Stimulated activated CD8-positive, alpha-beta memory T cell treated with anti-CD3 and anti-CD28 coated beads, Interleukin-15, amount 100 ng/mL, for 24 hours (primary cell): ENCODE measurements around the gene ACAT2.
"Not testable (repeated sequence)": the region's sequence is repeated elsewhere in the genome, so short reads cannot be mapped to it uniquely, and the experiment has no call there.

ENCODE experiments used
- DNase-seq: peaks from one replicate; pipeline ENCODE4 v3.0.0-alpha.2; 2020; ENCODE audit warnings: low read depth

The ACAT2 gene

DNA sequence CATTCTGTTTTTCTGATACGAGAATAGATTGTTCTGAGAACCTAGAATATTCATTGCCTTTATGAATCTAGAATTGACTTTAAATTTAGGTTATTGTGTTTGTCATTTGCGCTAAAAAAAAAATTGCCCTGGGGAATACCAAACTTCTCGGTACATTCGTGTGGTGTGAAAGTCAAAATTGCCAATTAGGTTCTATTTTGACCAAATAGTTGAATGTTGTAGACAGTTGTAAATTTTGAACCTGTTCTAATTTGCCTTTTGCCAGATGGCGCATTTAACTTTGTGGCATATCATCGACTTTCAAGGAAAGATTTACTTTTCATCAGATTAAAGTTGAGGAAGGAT lies 31.5 kb upstream of the ACAT2 start:
- DNase-seq = no peak

GRCh38 chr6:159732550-159732949 lies 29.3 kb upstream of the ACAT2 start:
- not testable (repeated sequence) for DNase-seq

- DNase-seq = not testable (repeated sequence)
These were observed 28.4 kb upstream of the ACAT2 start for GRCh38 chr6:159733395-159733794.

DNA sequence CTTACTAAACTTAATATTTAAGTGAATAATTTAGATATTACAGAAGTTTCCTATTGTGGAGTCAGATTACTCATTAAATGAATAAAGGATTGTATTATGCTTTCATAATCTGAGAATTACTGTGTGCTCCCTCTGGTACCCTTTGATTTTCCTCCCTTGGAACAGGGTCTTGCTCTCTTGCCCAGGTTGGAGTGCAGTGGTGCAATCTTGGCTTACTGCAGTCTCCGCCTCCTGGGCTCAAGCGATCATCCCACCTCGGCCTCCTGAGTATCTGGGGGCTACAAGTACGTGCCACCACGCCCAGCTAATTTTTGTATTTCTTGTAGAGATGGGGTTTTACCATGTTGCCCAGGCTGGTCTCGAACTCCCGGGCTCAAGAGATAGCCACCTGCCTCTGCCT lies 24.9 kb upstream of the ACAT2 start:
- DNase-seq = no peak

GRCh38 chr6:159739341-159739740 lies 22.5 kb upstream of the ACAT2 start:
- DNase-seq = no peak

DNA sequence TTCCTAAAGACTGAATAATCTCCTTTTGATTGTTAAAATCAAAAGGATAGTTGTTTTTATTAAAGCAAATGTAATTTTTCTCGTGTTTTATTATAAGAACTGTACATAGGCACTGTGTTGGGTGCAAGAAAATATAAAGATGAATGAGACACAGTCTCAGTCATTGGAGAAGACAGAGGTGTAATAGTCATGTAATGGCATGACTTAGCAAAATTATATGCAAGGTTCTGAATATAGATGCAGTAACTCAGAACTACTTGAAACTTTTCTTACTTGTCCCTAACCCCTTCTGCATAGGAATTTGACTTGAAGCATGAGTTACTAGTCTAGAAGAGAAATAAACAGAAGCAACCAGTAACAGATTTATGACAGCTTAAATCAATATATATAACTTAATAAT lies 19.7 kb upstream of the ACAT2 start:
- no peak for DNase-seq

DNA sequence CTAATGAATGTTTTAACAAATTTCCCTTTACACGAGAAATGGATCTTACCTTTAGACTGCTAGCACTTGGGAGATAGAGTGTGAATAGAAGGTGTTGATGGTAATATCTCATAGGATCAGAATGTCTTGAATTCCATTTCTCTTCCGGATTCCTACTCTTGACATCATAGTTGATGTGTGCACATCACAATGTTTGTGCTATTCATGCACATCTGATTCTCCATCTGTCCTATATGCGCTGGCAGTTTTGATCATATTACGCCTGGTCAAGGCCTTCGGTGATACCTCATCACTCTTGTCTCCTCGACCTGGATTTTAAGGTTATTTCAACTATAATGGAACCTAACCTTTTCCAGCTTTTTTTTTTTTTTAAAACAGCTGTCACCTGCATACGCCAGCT lies 16.8 kb upstream of the ACAT2 start:
- DNase-seq = no peak

DNA sequence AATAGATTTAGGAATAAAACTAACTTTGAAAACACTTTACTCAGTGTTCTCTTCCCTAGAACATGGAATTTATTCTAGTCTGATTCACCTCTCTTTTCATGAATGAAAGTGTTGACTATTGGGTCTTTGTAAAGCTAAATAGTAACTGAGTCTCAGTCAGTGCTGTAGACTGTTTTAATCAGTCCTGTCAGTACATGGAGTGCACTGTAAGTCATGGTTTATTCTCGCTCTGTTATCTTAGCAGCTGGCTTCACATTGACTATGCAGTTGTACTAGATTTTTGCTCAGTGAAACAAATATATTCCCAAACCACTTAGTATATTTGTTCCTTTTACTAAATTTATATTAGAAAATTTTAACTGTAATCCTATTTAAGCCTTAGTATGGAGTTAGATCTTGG lies 15.1 kb upstream of the ACAT2 start:
- DNase-seq = no peak

DNA sequence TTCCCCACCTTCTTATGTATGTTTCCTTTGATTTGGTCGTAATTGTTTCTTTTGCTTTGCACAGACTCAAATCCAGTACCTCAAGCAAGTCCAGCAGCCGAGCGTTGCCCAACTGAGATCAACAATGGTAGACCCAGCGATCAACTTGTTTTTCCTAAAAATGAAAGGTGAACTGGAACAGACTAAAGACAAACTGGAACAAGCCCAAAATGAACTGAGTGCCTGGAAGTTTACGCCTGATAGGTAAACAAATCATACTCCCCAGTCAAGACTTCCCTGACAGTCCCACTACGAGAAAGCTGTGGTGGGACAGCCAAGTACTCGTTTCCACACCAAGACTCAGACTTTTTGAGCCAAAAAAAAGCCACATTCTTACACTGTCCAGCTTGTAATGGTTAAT lies 13.7 kb upstream of the ACAT2 start:
- DNase-seq = not testable (repeated sequence)

DNA sequence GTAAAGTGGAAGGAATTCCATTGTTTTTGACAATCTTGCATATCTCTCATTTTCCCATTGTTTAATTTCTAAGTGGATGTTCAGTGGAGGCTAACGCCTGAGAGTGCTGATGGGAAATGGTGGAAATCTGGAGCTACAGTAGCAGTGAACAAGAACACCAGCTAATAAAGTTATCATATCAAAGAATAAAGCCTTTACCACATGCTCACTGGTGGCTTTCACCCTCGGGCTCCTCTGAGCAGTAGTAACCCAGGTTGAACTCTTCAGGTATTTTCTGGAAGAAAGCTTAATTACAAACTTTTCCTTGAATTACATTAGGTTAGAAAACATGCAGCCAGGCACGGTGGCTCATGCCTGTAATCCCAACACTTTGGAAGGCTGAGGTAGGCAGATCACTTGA lies 10.4 kb upstream of the ACAT2 start:
- no peak for DNase-seq

- no peak for DNase-seq
These were observed 8.6 kb upstream of the ACAT2 start for GRCh38 chr6:159753081-159753872.

GRCh38 chr6:159754401-159754800 lies 7.4 kb upstream of the ACAT2 start:
- no peak for DNase-seq

- DNase-seq = no peak
These were observed 6.6 kb upstream of the ACAT2 start for GRCh38 chr6:159754959-159755914.

DNA sequence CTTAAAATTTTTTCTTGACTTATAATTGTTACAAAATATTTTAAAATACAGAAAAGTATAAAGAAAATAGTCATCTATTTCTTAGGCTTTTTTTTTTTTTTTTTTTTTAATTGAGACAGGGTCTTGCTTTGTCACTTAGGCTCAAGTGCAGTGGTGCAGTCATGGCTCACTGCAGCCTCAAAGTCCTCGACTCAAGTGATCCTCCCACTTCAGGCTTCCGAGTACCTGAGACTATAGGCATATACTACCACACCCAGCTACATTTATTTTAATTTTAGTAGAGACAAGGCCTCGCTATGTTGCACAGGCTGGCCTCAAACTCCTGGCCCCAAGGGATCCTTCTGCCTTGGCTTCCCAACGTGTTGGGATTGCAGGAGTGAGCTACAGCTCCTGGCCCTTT lies 5.3 kb upstream of the ACAT2 start:
- no peak for DNase-seq

GRCh38 chr6:159758031-159759001 lies 3.5 kb upstream of the ACAT2 start:
- no peak for DNase-seq

DNA sequence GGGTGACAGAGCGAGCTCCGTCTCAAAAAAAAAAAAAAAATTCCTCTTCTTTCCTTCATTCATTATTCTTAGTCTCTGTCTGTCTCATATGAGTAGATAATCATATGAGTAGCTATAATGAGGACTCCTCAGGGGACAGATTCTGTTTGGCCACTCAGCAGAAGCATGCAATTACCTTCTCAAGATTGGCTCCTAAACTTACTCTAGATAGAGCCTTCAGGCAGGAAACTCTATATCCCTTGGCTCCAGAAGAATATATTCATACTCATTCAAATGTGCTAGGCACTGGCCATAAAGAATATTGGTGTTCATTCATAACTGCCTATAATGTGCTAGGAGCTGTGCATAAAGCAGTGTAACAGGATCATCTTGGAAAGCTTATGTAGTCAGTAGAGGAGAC lies 2.2 kb upstream of the ACAT2 start:
- no peak for DNase-seq

DNA sequence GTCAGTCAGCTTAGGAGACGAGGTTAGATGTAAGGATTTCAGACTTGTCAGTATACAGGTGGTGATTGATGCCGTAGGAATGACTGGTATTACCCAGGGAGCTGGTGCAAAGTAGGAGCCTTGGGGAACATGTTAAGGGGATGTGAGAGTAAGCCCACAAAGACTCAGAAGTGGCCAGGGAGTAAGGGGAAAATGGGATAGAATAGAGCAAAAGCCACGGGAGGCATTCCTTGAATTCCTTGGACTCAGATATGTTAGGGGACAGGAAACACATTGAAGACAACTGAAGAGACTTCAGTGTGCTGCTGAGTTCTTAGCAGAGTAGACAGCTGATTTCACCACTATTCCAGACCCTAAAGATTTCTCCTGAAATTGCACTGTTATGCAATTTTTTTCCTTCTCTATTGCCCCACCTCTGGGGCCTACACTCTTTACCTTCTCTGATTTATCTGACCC lies 1.2 kb upstream of the ACAT2 start:
- DNase-seq = no peak

GRCh38 chr6:159761129-159761872 lies 544 bp upstream of the ACAT2 start:
- DNase-seq = peak; percentile 17

GRCh38 chr6:159762681-159763293 lies 942 bp downstream of the ACAT2 start:
- DNase-seq = no peak

DNA sequence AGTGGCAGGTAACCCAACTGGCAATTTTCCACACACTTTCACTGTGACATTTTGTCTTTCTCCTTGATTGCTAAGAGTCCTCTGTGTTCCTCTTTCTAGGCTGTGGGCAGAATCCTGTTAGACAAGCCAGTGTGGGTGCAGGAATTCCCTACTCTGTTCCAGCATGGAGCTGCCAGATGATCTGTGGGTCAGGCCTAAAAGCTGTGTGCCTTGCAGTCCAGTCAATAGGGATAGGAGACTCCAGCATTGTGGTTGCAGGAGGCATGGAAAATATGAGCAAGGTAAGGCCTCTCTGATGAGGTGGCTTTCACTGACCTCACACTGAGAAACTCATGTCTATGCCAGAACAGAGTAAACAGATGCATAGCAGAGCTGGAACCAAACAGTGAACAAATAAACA lies 5.1 kb downstream of the ACAT2 start:
- DNase-seq = no peak

DNA sequence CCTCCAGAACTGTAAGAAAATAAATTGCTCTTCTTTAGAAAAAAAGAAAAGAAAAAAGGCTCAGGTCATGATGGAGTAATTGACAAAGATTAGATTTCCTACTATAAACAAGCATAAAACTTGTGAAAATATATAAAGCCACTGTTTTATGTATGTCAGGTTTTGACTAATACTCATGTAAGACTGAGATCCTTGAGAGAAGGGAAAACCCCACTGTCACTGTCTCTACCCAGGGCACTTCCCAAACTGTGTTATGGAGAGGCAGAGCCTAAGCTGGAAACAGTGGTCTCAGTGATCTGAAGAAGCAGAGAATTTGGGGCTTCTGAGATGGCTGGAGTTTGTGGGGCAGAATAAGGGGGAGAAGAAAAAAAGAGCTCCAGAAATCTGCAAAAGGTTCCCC lies 7.6 kb downstream of the ACAT2 start:
- no peak for DNase-seq
